ENCODE measurements around the gene PAH. TPM values are rescaled to one million over a fixed set of nuclear protein-coding genes. Genes with fewer than 3 reads are reported as not detected.

The PAH gene
- total and polyA plus RNA-seq, 2 donors (not counting 3 experiments of a cell fraction or from before 2014, with no cell fraction given), result not detected

DNA sequence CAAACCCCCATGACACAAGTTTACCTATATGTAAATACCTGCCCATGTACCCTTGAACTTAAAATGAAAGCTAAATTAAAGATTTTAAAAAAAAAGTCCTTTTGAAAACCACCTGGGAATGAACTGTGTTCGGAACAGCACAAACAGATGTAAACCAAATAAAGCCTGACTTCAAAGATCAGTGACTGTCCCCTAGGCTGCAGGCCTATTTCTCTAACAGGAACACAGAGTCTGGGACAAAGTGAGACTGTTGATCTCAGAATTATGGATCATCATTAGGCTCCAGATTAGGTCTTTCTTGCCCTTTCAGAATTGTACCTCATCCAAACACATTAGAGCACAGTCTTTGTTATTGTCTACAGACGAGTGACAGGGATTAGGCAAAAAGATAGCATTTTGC, 54.6 kb downstream of the PAH start:
- intact Hi-C loops (cut with micrococcal nuclease), result no loop called here
- H3K9me1 ChIP-seq (replicated peaks; ENCODE audit: control insufficient read depth, extremely low read depth, insufficient read depth, low read length), result no peaks in the 10 kb centered on the region
- no peak overlapping the region for H3K4me2 ChIP-seq (ENCODE audit: insufficient read depth, low read length)
- H3K27me3 ChIP-seq (ENCODE audit: control insufficient read depth in 2 of 2, insufficient read depth in 2 of 2, low read length in 2 of 2), result no peaks in the 10 kb centered on the region
- ChIA-PET CTCF (no interaction called here), POLR2A (no interaction called here)
- no peak overlapping the region for H3K27ac ChIP-seq (ENCODE audit: insufficient read depth, low read depth, low read length)
- H3K36me3 ChIP-seq (ENCODE audit: control insufficient read depth in 2 of 2, extremely low read depth in 1 of 2, insufficient read depth in 2 of 2, low read length in 2 of 2), result no peaks in the 10 kb centered on the region
- no peaks in the 10 kb centered on the region for H4K20me1 ChIP-seq (replicated peaks; ENCODE audit: control insufficient read depth, extremely low read depth, insufficient read depth, low read length)
- BruUV-seq (replicated peaks), result no TSS peak
- FAIRE-seq (no peak), DNase-seq (ENCODE audit: low read depth, low spot score) (no peak)
- no peak overlapping the region for H3K4me3 ChIP-seq (replicated peaks in 1 of 3; ENCODE audit: insufficient read depth in 1 of 3, low read depth in 1 of 3, low read length in 3 of 3)
- dilution Hi-C loops (cut with MboI; ENCODE audit: extremely low pct_ligation_motif_present, low sequenced_read_pairs), result no loop called here
- H3K9ac ChIP-seq (replicated peaks; ENCODE audit: extremely low read depth, insufficient read depth, low read length), result no peak overlapping the region
- TF ChIP-seq, protein P1, sequence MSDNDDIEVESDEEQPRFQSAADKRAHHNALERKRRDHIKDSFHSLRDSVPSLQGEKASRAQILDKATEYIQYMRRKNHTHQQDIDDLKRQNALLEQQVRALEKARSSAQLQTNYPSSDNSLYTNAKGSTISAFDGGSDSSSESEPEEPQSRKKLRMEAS (IDR thresholded peaks at IDR 0.05; ENCODE audit: insufficient read depth, insufficient read length), result no peak
- TF ChIP-seq POLR2A (IDR thresholded peaks at IDR 0.05; ENCODE audit: low read depth, low read length) (no peak), FOS (IDR thresholded peaks at IDR 0.05; ENCODE audit: borderline replicate concordance, insufficient read depth, low read length) (no peak), GATA2 (IDR thresholded peaks at IDR 0.05; ENCODE audit: insufficient read depth, insufficient read length, low read depth, low read length) (no peak)
- peaks cover 4% of the 10 kb centered on the region for H3K9me3 ChIP-seq (replicated peaks; ENCODE audit: control insufficient read depth, insufficient read depth, low read length)
- no peaks in the 10 kb centered on the region for H3K4me1 ChIP-seq (ENCODE audit: control insufficient read depth, extremely low read depth, insufficient read depth, low read length)
- H3K79me2 ChIP-seq (ENCODE audit: control insufficient read depth, insufficient read depth, low read length), result no peaks in the 10 kb centered on the region
- H2AFZ ChIP-seq (ENCODE audit: low read depth, low read length), result no peak overlapping the region

DNA sequence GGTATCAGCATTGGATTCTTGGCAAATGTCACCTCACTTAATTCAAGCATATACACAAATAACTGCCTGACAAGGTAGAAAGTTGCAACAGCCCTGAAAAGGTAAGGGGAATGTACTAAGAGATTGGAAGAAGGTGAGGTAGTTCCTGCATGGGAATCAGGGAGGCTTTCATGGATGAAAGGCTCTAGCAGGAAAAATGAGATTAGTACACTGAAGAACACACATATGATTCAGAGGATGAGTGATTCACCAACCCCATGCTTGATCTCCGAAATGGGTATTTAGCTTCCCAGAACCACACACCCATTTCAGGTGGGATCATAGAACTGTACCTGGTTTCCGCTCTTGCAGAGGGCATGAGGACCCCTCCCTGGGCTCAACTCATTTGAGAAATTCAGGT, 65.8 kb downstream of the PAH start:
- no TSS peak for BruUV-seq (replicated peaks)
- no peak overlapping the region for H3K27ac ChIP-seq (ENCODE audit: insufficient read depth, low read depth, low read length)
- DNase-seq (ENCODE audit: low read depth, low spot score) (no peak), FAIRE-seq (no peak)
- dilution Hi-C loops (cut with MboI; ENCODE audit: extremely low pct_ligation_motif_present, low sequenced_read_pairs), result no loop called here
- H3K4me2 ChIP-seq (ENCODE audit: insufficient read depth, low read length), result no peak overlapping the region
- no peaks in the 10 kb centered on the region for H3K9me1 ChIP-seq (replicated peaks; ENCODE audit: control insufficient read depth, extremely low read depth, insufficient read depth, low read length)
- no peaks in the 10 kb centered on the region for H3K4me1 ChIP-seq (ENCODE audit: control insufficient read depth, extremely low read depth, insufficient read depth, low read length)
- CTCF ChIA-PET, result no interaction called here
- H3K9me3 ChIP-seq (replicated peaks; ENCODE audit: control insufficient read depth, insufficient read depth, low read length), result peaks cover 4% of the 10 kb centered on the region
- H3K4me3 ChIP-seq (replicated peaks in 1 of 3; ENCODE audit: insufficient read depth in 1 of 3, low read depth in 1 of 3, low read length in 3 of 3), result no peak overlapping the region
- POLR2A ChIA-PET, result no interaction called here
- TF ChIP-seq GATA2 (IDR thresholded peaks at IDR 0.05; ENCODE audit: insufficient read depth, insufficient read length, low read depth, low read length) (no peak), JUN (IDR thresholded peaks at IDR 0.05; ENCODE audit: borderline replicate concordance, insufficient read depth, insufficient read length, low read depth) (no peak), EZH2 (IDR thresholded peaks at IDR 0.05; ENCODE audit: borderline replicate concordance, low read depth, low read length, severe bottlenecking) (no peak)
- no peak overlapping the region for H2AFZ ChIP-seq (ENCODE audit: low read depth, low read length)
- no peak overlapping the region for H3K9ac ChIP-seq (replicated peaks; ENCODE audit: extremely low read depth, insufficient read depth, low read length)
- H3K36me3 ChIP-seq (ENCODE audit: control insufficient read depth in 2 of 2, extremely low read depth in 1 of 2, insufficient read depth in 2 of 2, low read length in 2 of 2), result no peaks in the 10 kb centered on the region
- H3K79me2 ChIP-seq (ENCODE audit: control insufficient read depth, insufficient read depth, low read length), result no peaks in the 10 kb centered on the region
- H3K27me3 ChIP-seq (ENCODE audit: control insufficient read depth in 2 of 2, insufficient read depth in 2 of 2, low read length in 2 of 2), result no peaks in the 10 kb centered on the region
- H4K20me1 ChIP-seq (replicated peaks; ENCODE audit: control insufficient read depth, extremely low read depth, insufficient read depth, low read length), result no peaks in the 10 kb centered on the region
- intact Hi-C loops (cut with micrococcal nuclease), result no loop called here

Data from endothelial cell of umbilical vein (primary cell).